ENCODE results near the gene SRPK3. TPM values are rescaled to one million over a fixed set of nuclear protein-coding genes. Genes with fewer than 3 reads are reported as not detected.

Gene SRPK3
- polyA plus RNA-seq, 2 of the 4 experiments (the other 2 are of a cell fraction), result 0.03 TPM; not detected in 1

- DNase-seq (ENCODE audit: low read depth in 1 of 2, low spot score in 1 of 2), result peak in 1 of 2 experiments; percentile 17
- POLR2A ChIA-PET, result interaction anchor here (0.7 to 1.6 kb wide), 8 partner anchors 9 to 133 kb away, joined by 3 to 12 read pairs (median 4); partner anchors contain the start of gene ARHGAP4
- CTCF ChIA-PET, result interaction anchor here (0.7 to 1.5 kb wide), 3 partner anchors 13 to 158 kb away, joined by 3 to 5 read pairs (median 3); no protein-coding TSS in a partner anchor
- no peak for FAIRE-seq
- H3K27ac ChIP-seq, result peak overlapping the region; percentile 92 to 98
- peak overlapping the region; percentile 79 for H3K4me3 ChIP-seq
- 36% methylated on average over 17 of the region's 47 CpGs for WGBS (ENCODE audit: missing lambda C conversion rate)
- no peaks in the 10 kb centered on the region for H3K9me3 ChIP-seq
- peaks cover 15% of the 10 kb centered on the region; the same call in 2 of the 3 replicates for H3K4me1 ChIP-seq
- peak; percentile 8 to 9; a peak in 4 of 6 replicates for ATAC-seq
- peak overlapping the region; percentile 94 for H3K4me2 ChIP-seq
- TF ChIP-seq KDM1A (IDR thresholded peaks at IDR 0.05; ENCODE audit: low read depth) (no peak; the same call in 1 of the 2 replicates), E2F6 (IDR thresholded peaks at IDR 0.05; ENCODE audit: borderline replicate concordance, low read depth) (no peak), FOSB (CRISPR knock-in tag; IDR thresholded peaks at IDR 0.05) (no peak), JUNB (IDR thresholded peaks at IDR 0.05) (no peak), PHF8 (IDR thresholded peaks at IDR 0.05; ENCODE audit: borderline replicate concordance, low read depth) (peak; percentile 29), SREBF2 (IDR thresholded peaks at IDR 0.05) (no peak), KDM5A (IDR thresholded peaks at IDR 0.05) (0 out of 2 replicates have a peak, but pooled peaks have one; percentile 32), GATA3 (IDR thresholded peaks at IDR 0.05; ENCODE audit: borderline replicate concordance) (no peak), EHF (CRISPR knock-in tag; IDR thresholded peaks at IDR 0.05) (no peak)
Measured at GRCh38 chrX:153794897-153795816, 14.3 kb downstream of the SRPK3 start.

- CTCF ChIA-PET, result no interaction called here
- FAIRE-seq, result no peak
Measured at GRCh38 chrX:153797415-153798015, 16.7 kb downstream of the SRPK3 start.

More at GRCh38 chrX:153797415-153798015, 16.7 kb downstream of the SRPK3 start:
- POLR2A ChIA-PET, result interaction anchor here (0.5 kb wide), 1 partner anchor 21 kb away, joined by 6 read pairs; no protein-coding TSS in a partner anchor
- TF ChIP-seq HOXB5 (CRISPR knock-in tag; IDR thresholded peaks at IDR 0.05) (no peak), HEYL (CRISPR knock-in tag; IDR thresholded peaks at IDR 0.05) (no peak), HMGXB4 (CRISPR knock-in tag; IDR thresholded peaks at IDR 0.05; ENCODE audit: borderline replicate concordance) (no peak), REST (IDR thresholded peaks at IDR 0.05) (no peak), CTCF (IDR thresholded peaks at IDR 0.05) (no peak), CBX8 (IDR thresholded peaks at IDR 0.05) (no peak), HOXA7 (CRISPR knock-in tag; IDR thresholded peaks at IDR 0.05) (no peak), BCL3 (IDR thresholded peaks at IDR 0.05) (no peak), FOSL2 (IDR thresholded peaks at IDR 0.05) (no peak), FOSL2 (CRISPR knock-in tag; IDR thresholded peaks at IDR 0.05) (no peak), PBX3 (IDR thresholded peaks at IDR 0.05) (no peak), HES2 (IDR thresholded peaks at IDR 0.05) (no peak), KDM5A (IDR thresholded peaks at IDR 0.05) (no peak), JUNB (IDR thresholded peaks at IDR 0.05) (no peak), MAFK (IDR thresholded peaks at IDR 0.05; ENCODE audit: partially characterized antibody) (no peak), CHD2 (IDR thresholded peaks at IDR 0.05; ENCODE audit: low read length, partially characterized antibody) (no peak)
- no peak overlapping the region for H3K27ac ChIP-seq
- no peak overlapping the region for H3K4me3 ChIP-seq
- no peak overlapping the region for H3K4me2 ChIP-seq
- peaks cover 14% of the 10 kb centered on the region; the same call in 2 of the 3 replicates for H3K4me1 ChIP-seq
- ATAC-seq (no peak), DNase-seq (ENCODE audit: low read depth in 1 of 2, low spot score in 1 of 2) (no peak)
- WGBS (ENCODE audit: missing lambda C conversion rate), result 93% methylated on average over 3 of the region's 15 CpGs
- H3K9me3 ChIP-seq, result no peaks in the 10 kb centered on the region
